ENCODE data around the gene CHST8.

CHST8 gene

GRCh38 chr19:33702606-33703437 lies 81.1 kb downstream of the CHST8 start:
- H3K36me3 ChIP-seq (replicated peaks), result no peaks in the 10 kb centered on the region
- in situ Hi-C loops (cut with HindIII; ENCODE audit: low pct_ligation_motif_present, low sequenced_read_pairs), result no loop called here
- DNase-seq, result no peak
- H3K27ac ChIP-seq, result no peak overlapping the region
- no peaks in the 10 kb centered on the region for H3K27me3 ChIP-seq (replicated peaks)
- no peak overlapping the region for H3K4me3 ChIP-seq (ENCODE audit: low read depth, low read length)
- TF ChIP-seq CTCF (IDR thresholded peaks at IDR 0.05; ENCODE audit: low read depth, low read length, missing control alignments), result no peak

GRCh38 chr19:33703438-33703750 lies 81.6 kb downstream of the CHST8 start:
- no peaks in the 10 kb centered on the region for H3K36me3 ChIP-seq (replicated peaks)

DNA sequence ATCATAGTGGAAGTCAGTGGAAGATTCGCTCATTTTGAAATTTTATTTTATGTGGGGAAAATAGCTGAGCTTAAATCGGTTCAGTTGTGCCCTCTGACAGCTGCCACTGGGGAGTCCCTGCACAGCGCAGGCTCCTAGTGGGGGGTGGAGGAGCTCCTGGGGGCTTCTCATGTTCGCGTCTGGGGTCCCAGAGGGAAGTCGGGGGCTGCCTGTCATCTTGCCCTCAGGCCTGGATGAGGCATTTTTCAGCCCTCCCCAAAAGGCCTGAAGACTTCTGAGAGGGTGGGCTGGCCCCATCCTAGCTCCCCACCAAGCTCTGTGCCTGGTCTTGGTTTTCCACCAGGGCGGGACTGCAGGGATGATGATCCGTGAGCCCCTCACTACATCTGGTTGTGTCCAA lies 82.1 kb downstream of the CHST8 start:
- H3K27me3 ChIP-seq (replicated peaks), result no peaks in the 10 kb centered on the region
- no peak for DNase-seq
- no peak for TF ChIP-seq CTCF (IDR thresholded peaks at IDR 0.05; ENCODE audit: low read depth, low read length, missing control alignments)
- in situ Hi-C loops (cut with HindIII; ENCODE audit: low pct_ligation_motif_present, low sequenced_read_pairs), result no loop called here
- no peak overlapping the region for H3K4me3 ChIP-seq (ENCODE audit: low read depth, low read length)
- H3K27ac ChIP-seq, result no peak overlapping the region
- no peaks in the 10 kb centered on the region for H3K36me3 ChIP-seq (replicated peaks)

More at GRCh38 chr19:33703438-33703750, 81.6 kb downstream of the CHST8 start:
- in situ Hi-C loops (cut with HindIII; ENCODE audit: low pct_ligation_motif_present, low sequenced_read_pairs), result no loop called here
- TF ChIP-seq CTCF (IDR thresholded peaks at IDR 0.05; ENCODE audit: low read depth, low read length, missing control alignments), result no peak
- DNase-seq, result no peak
- Histone ChIP-seq H3K27ac (no peak overlapping the region), H3K4me3 (ENCODE audit: low read depth, low read length) (no peak overlapping the region), H3K27me3 (replicated peaks) (no peaks in the 10 kb centered on the region)

- no peak for DNase-seq
- in situ Hi-C loops (cut with HindIII; ENCODE audit: low pct_ligation_motif_present, low sequenced_read_pairs), result no loop called here
- TF ChIP-seq CTCF (IDR thresholded peaks at IDR 0.05; ENCODE audit: low read depth, low read length, missing control alignments), result no peak
- Histone ChIP-seq H3K27me3 (replicated peaks) (no peaks in the 10 kb centered on the region), H3K4me3 (ENCODE audit: low read depth, low read length) (no peak overlapping the region), H3K36me3 (replicated peaks) (no peaks in the 10 kb centered on the region), H3K27ac (no peak overlapping the region)
Measured at GRCh38 chr19:33704271-33704670, 82.5 kb downstream of the CHST8 start.

- no peak for TF ChIP-seq CTCF (IDR thresholded peaks at IDR 0.05; ENCODE audit: low read depth, low read length, missing control alignments)
- Histone ChIP-seq H3K4me3 (ENCODE audit: low read depth, low read length) (no peak overlapping the region), H3K36me3 (replicated peaks) (no peaks in the 10 kb centered on the region), H3K27ac (no peak overlapping the region), H3K27me3 (replicated peaks) (no peaks in the 10 kb centered on the region)
- in situ Hi-C loops (cut with HindIII; ENCODE audit: low pct_ligation_motif_present, low sequenced_read_pairs), result no loop called here
- no peak for DNase-seq
Measured at GRCh38 chr19:33705090-33705847, 83.5 kb downstream of the CHST8 start.
